DOHH2 (cell line): Measurements from ENCODE around the gene SIM1.

Source experiments
- H3F3A ChIP-seq: fragments of 200-600 bp; sonication (generic), shearing (Covaris generic); 2 replicates; pipeline ENCODE4 v1.6.0; 2016; ENCODE audit warnings: antibody characterized with exemption, mild to moderate bottlenecking; ENCODE audit not compliant: control insufficient read depth, insufficient read depth
- H3K27ac ChIP-seq: fragments of 200-600 bp; sonication (generic); 2 replicates; pipeline ENCODE4 v1.5.1; 2014; ENCODE audit warnings: low read depth, mild to moderate bottlenecking, low read length, moderate library complexity
- H3K27me3 ChIP-seq: fragments of 200-600 bp; sonication (generic); 2 replicates; pipeline ENCODE4 v1.6.1; 2014; ENCODE audit warnings: mild to moderate bottlenecking, low read length, mixed read lengths; ENCODE audit not compliant: control insufficient read depth
- H3K36me3 ChIP-seq: fragments of 200-600 bp; sonication (generic); 2 replicates; pipeline ENCODE4 v1.6.1; 2014; ENCODE audit warnings: mild to moderate bottlenecking, low read length, moderate library complexity, mixed read lengths; ENCODE audit not compliant: control insufficient read depth
- H3K4me1 ChIP-seq: fragments of 200-600 bp; sonication (generic); 2 replicates; pipeline ENCODE4 v1.6.1; 2014; ENCODE audit warnings: mild to moderate bottlenecking, low read length, mixed read lengths; ENCODE audit not compliant: control insufficient read depth
- H3K4me2 ChIP-seq: fragments of 200-600 bp; sonication (generic); 2 replicates; pipeline ENCODE4 v1.6.0; 2014; ENCODE audit warnings: mild to moderate bottlenecking, low read length, moderate library complexity
- H3K4me3 ChIP-seq: fragments of 200-600 bp; sonication (generic); 2 replicates; pipeline ENCODE4 v1.5.1; 2014; ENCODE audit warnings: mild to moderate bottlenecking, low read length, mixed read lengths
- H3K79me2 ChIP-seq: fragments of 200-600 bp; sonication (generic); 2 replicates; pipeline ENCODE4 v1.6.1; 2014; ENCODE audit warnings: mild to moderate bottlenecking, low read length, mixed read lengths; ENCODE audit not compliant: control insufficient read depth
- H3K9me2 ChIP-seq: fragments of 200-600 bp; sonication (generic); replicated peaks from 2 replicates; pipeline ENCODE4 v1.6.1; 2014; ENCODE audit warnings: mild to moderate bottlenecking, low read length, mixed read lengths; ENCODE audit not compliant: control insufficient read depth
- H3K9me3 ChIP-seq: fragments of 200-600 bp; sonication (generic); 2 replicates; pipeline ENCODE4 v1.6.1; 2014; ENCODE audit warnings: antibody characterized with exemption, low read length, mixed read lengths; ENCODE audit not compliant: control insufficient read depth, insufficient read depth
- H4K20me1 ChIP-seq: fragments of 200-600 bp; sonication (generic); 2 replicates; pipeline ENCODE4 v1.6.0; 2014; ENCODE audit warnings: low read depth, mild to moderate bottlenecking, antibody characterized with exemption, low read length, moderate library complexity; ENCODE audit not compliant: control insufficient read depth, insufficient read depth
- EZH2phosphoT487 ChIP-seq: fragments of 200-600 bp; sonication (generic); IDR thresholded peaks from 2 replicates; pipeline ENCODE4 v1.6.1; 2017; ENCODE audit warnings: borderline replicate concordance, mild to moderate bottlenecking, antibody characterized with exemption, low read length, moderate library complexity, mixed read lengths
- TF ChIP-seq, protein P1 (sequence below): fragments of 200-600 bp; sonication (generic); IDR thresholded peaks from one replicate; pipeline ENCODE4 v1.5.1; 2014; ENCODE audit warnings: antibody characterized with exemption, mild to moderate bottlenecking, low read depth, low read length; ENCODE audit not compliant: poor library complexity, severe bottlenecking

SIM1 gene

DNA sequence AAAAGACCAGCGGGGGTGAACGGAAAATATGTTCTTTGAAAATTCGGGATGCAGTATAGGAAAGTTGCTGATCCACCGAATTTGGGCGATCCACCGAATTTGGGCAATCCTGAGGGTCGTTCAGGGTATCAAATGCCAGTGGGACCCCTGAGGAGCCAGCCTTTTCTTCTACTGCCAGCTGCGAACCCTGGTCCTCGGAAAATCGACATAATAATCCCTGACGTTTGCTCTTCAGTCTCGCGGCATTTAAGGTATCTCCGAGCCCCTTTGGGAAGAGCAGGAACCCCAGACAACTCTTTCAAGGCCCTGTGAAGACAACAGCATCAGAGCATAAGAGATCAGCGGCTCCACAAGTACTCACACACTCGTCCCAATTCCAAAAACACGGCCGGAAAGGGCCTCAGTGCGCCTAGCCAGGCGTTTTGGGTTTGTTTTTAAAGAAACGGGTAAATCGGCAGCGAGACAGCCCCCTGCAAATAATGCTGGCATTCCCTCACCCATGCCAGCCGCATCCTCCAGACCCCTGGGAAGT lies 1.0 kb downstream of the SIM1 start:
- TF ChIP-seq, protein P1, sequence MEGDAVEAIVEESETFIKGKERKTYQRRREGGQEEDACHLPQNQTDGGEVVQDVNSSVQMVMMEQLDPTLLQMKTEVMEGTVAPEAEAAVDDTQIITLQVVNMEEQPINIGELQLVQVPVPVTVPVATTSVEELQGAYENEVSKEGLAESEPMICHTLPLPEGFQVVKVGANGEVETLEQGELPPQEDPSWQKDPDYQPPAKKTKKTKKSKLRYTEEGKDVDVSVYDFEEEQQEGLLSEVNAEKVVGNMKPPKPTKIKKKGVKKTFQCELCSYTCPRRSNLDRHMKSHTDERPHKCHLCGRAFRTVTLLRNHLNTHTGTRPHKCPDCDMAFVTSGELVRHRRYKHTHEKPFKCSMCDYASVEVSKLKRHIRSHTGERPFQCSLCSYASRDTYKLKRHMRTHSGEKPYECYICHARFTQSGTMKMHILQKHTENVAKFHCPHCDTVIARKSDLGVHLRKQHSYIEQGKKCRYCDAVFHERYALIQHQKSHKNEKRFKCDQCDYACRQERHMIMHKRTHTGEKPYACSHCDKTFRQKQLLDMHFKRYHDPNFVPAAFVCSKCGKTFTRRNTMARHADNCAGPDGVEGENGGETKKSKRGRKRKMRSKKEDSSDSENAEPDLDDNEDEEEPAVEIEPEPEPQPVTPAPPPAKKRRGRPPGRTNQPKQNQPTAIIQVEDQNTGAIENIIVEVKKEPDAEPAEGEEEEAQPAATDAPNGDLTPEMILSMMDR, result no peak
- TF ChIP-seq EZH2phosphoT487, result no peak
- no peaks in the 10 kb centered on the region for H3K4me1 ChIP-seq
- 0 out of 2 replicates have a peak, but pooled peaks cover 3% of the 10 kb centered on the region for H3K27me3 ChIP-seq
- H4K20me1 ChIP-seq, result no peaks in the 10 kb centered on the region
- no peak overlapping the region for H3K4me2 ChIP-seq
- H3K27ac ChIP-seq, result no peak overlapping the region
- H3K4me3 ChIP-seq, result no peak overlapping the region
- no peaks in the 10 kb centered on the region for H3K9me3 ChIP-seq
- H3K9me2 ChIP-seq, result no peaks in the 10 kb centered on the region
- no peaks in the 10 kb centered on the region for H3K79me2 ChIP-seq
- H3K36me3 ChIP-seq, result no peaks in the 10 kb centered on the region
- no peaks in the 10 kb centered on the region for H3F3A ChIP-seq

DNA sequence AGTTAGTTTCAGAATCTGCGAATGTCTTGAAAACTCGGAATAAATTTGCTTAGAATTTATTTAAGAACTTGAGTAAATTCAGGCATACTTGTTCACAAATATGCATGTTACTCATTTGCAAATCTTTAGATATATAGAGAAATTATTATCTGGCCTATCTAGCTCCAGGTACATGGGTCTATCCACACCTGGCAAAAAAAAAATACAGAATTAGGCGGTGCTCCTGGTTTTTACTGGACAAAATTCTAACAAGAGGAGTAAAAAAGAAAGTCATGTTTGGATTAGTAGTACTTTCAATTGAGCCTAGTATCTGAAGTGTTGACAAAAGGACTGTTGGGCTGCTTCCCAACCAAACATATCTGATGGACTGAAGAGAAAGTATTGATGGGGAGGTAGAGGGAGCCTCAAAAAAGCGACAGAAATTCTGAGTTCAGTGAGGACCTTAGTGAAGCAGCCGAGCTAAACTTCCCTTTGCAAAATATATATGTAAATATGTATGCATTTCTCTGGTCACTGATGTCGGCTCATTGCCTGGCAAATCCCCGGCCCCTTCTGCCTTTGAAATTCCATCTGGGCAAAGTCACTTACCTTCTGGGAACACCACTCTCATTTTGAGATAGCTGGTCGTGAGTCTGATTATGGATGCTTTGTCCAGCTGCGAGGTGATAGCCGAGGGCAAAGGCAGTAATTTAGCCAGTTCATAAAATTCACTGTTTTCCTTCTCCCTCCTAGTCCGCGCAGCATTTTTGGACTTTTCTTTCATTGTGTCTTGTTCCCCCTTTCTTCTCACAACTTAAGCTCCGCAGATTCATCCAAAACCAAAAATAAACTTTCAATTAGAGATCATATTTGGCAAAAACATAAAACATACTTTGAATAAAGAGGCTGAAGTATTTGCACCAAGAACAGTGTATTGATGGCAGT lies 1.8 kb downstream of the SIM1 start:
- Histone ChIP-seq H3K9me3 (peaks cover 3% of the 10 kb centered on the region; the same call in 1 of the 2 replicates), H3K79me2 (no peaks in the 10 kb centered on the region), H3K36me3 (no peaks in the 10 kb centered on the region), H3K27ac (no peak overlapping the region), H3K9me2 (no peaks in the 10 kb centered on the region), H3F3A (no peaks in the 10 kb centered on the region), H3K4me2 (no peak overlapping the region), H4K20me1 (no peaks in the 10 kb centered on the region), H3K4me1 (no peaks in the 10 kb centered on the region), H3K4me3 (no peak overlapping the region), H3K27me3 (0 out of 2 replicates have a peak, but pooled peaks cover 3% of the 10 kb centered on the region)
- TF ChIP-seq, protein P1, result no peak
- no peak for TF ChIP-seq EZH2phosphoT487

DNA sequence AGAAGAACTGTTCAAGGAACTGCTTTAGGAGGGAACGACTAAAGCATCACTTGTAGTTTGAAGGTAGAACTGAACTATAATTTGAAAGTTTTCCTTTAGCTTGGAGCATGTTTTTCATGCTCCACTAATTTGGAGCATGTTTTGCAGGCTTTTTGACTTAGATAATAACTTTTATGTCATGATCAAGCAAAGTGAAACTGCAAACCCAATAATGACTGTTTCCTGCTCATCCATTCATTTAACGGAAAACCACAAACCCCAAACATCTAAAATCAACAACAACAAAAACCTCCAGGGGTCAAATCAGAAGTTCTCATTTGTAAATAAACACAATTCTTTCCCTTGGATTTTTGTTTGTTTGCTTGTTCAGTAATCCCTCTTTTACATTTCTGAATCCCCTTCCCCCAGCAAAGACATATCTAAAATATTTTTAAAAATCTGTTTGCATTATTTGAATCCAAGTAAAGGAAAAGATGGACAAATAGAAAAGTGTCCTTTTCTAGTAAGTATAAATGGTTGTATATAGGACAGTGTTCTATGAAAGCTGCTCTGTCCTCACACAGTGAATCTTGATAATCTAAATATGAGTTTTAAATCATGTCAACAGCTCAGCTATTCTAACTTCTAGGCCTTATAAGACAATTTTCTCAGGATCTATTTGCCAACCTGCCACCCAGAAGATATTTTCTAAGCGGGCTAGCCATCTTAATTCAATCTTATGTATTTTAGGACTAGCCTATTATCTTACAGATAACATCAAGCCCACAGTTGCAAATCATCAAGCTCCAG lies 2.6 kb downstream of the SIM1 start:
- TF ChIP-seq EZH2phosphoT487, result no peak
- TF ChIP-seq, protein P1, result no peak
- H3K36me3 ChIP-seq, result no peaks in the 10 kb centered on the region
- no peak overlapping the region for H3K27ac ChIP-seq
- H3K27me3 ChIP-seq, result 0 out of 2 replicates have a peak, but pooled peaks cover 3% of the 10 kb centered on the region
- H3K79me2 ChIP-seq, result no peaks in the 10 kb centered on the region
- no peaks in the 10 kb centered on the region for H3F3A ChIP-seq
- no peaks in the 10 kb centered on the region for H3K9me2 ChIP-seq
- H3K4me3 ChIP-seq, result no peak overlapping the region
- peaks cover 3% of the 10 kb centered on the region; the same call in 1 of the 2 replicates for H3K9me3 ChIP-seq
- H4K20me1 ChIP-seq, result no peaks in the 10 kb centered on the region
- no peaks in the 10 kb centered on the region for H3K4me1 ChIP-seq
- H3K4me2 ChIP-seq, result no peak overlapping the region
